Ascending aorta (tissue), 2 donors: ENCODE measurements around the gene POU2F3. TPM values are rescaled to one million over a fixed set of nuclear protein-coding genes. Genes with fewer than 3 reads are reported as not detected.

ENCODE experiments used
- DNase-seq, 2 donors: peaks; one replicate each; pipeline ENCODE4 v3.0.0-alpha.2; 2019; ENCODE audit warnings: low spot score in 2 of 2
- H3K27ac ChIP-seq, 2 donors: fragments of 200-600 bp; sonication (generic); one replicate each; pipeline ENCODE4 v1.5.1; 2016 to 2017; ENCODE audit warnings: mild to moderate bottlenecking in 1 of 2
- H3K27me3 ChIP-seq: fragments of 200-600 bp; sonication (generic); one replicate; pipeline ENCODE4 v1.5.1; 2017
- H3K36me3 ChIP-seq, 2 donors: fragments of 200-600 bp; sonication (generic); one replicate each; pipeline ENCODE4 v1.5.1; 2016
- H3K4me1 ChIP-seq, 2 donors: fragments of 200-600 bp; sonication (generic); one replicate each; pipeline ENCODE4 v1.5.1; 2016 to 2017; ENCODE audit warnings: mild to moderate bottlenecking in 1 of 2
- H3K4me3 ChIP-seq, 2 donors: fragments of 200-600 bp; sonication (generic); one replicate each; pipeline ENCODE4 v1.5.1; 2016 to 2017; ENCODE audit warnings: mild to moderate bottlenecking in 1 of 2
- H3K9me3 ChIP-seq, 2 donors: fragments of 200-600 bp; sonication (generic); one replicate each; pipeline ENCODE4 v1.5.1; 2016
- CTCF ChIP-seq, 3 experiments: fragments of 200-600 bp in 2 of 3; fragments of 450-650 bp in 1 of 3; sonication (generic) in 2 of 3; IDR thresholded peaks; one replicate each; pipeline ENCODE4 v1.5.1; 2016 to 2019; ENCODE audit warnings: antibody characterized with exemption in 3 of 3, mild to moderate bottlenecking in 1 of 3, moderate library complexity in 1 of 3
- intact Hi-C: fragments of 100-400 bp; cut with DNase I; formaldehyde crosslinking; loops from one replicate; pipeline ENCODE4 v1.15.1; 2023
- total RNA-seq: library from RNA; depleted of rRNA; stranded (reverse); fragments of >200 nt; gene quantifications from one replicate; pipeline ENCODE4 v1.1.0, GENCODE V29; 2016

POU2F3 gene
- total RNA-seq, 1 donor from 2014 or later: not detected

GRCh38 chr11:120229451-120230424 lies 10.2 kb upstream of the POU2F3 start:
- Histone ChIP-seq H3K36me3 (no peaks in the 10 kb centered on the region), H3K4me3 (no peak overlapping the region), H3K27ac (no peak overlapping the region), H3K4me1 (no peaks in the 10 kb centered on the region), H3K9me3 (no peaks in the 10 kb centered on the region), H3K27me3 (no peaks in the 10 kb centered on the region)
- intact Hi-C loops: loop anchor here (1.0 kb wide), 1 partner anchor 57 kb away; no protein-coding TSS in a partner anchor
- no peak for DNase-seq
- peak; percentile 41 to 63 (median 50) for TF ChIP-seq CTCF (IDR thresholded peaks at IDR 0.05)

DNA sequence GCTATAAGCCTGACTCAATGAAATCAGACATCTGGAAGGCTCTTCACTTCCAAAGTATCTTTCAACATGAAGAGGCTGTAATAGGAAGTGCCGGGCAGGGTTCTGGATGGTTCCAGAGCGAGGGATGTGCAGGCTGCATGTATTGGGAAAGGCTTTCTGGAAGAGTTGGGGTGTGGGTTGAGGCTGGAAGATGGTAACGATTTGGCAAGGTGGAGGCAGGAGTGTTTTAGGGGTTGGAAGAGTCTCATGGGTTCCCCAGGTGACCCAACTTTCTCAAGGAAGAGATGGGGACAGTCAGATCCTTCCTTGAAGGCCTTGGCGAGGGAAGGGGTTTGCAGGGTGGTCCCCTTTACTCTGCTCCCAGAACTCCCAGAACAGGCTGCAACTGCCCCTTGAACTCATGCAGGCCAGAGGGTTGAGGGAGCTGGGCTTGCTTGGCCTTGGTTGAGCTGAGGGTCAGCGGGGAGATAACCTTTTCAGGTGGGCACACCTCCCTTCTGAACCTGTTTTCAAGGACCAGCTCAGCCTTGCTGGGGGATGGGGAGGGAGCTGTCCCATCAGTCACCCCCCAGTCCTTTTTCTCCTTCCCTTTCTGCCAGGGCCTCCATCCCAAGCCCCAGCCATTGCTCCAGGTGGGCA lies 9.4 kb upstream of the POU2F3 start:
- Histone ChIP-seq H3K4me3 (no peak overlapping the region), H3K36me3 (no peaks in the 10 kb centered on the region), H3K27me3 (no peaks in the 10 kb centered on the region), H3K9me3 (no peaks in the 10 kb centered on the region), H3K27ac (no peak overlapping the region), H3K4me1 (no peaks in the 10 kb centered on the region)
- intact Hi-C loops: no loop called here
- no peak for TF ChIP-seq CTCF (IDR thresholded peaks at IDR 0.05)
- DNase-seq: no peak

- intact Hi-C loops: no loop called here
- TF ChIP-seq CTCF (IDR thresholded peaks at IDR 0.05): no peak
- no peak overlapping the region for H3K27ac ChIP-seq
- DNase-seq: no peak
- H3K27me3 ChIP-seq: no peaks in the 10 kb centered on the region
- H3K4me1 ChIP-seq: no peaks in the 10 kb centered on the region
- H3K36me3 ChIP-seq: no peaks in the 10 kb centered on the region
- H3K4me3 ChIP-seq: no peak overlapping the region
- H3K9me3 ChIP-seq: no peaks in the 10 kb centered on the region
These were observed 8.0 kb upstream of the POU2F3 start for GRCh38 chr11:120231963-120232362.

DNA sequence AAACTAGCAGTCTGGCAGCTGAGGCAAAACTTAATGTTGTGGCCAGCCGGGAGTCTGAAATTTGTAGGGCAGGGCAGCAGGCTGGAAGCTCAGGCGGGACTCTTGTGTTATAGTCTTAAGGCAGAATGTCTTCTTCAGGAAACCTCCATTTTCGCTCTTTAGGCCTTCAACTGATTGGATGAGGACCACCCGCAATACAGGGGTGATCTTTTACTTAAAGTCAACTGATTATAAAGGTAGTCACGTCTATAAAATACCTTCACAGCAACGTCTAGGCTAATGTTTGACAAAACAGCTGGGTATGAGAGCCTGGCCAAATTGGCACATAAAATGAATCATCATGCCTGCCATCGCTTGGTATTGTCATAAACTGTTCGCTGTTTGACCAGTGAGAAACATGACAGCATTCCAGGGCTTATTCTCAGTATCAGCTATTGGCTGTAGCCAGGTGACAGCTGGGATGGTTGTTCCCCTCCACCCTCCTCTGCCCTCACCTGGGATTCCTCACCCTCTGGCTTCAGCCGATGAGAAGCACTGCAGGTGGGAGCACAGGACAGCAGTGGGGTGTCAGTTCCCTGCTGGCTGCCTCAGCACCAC lies 6.6 kb upstream of the POU2F3 start:
- Histone ChIP-seq H3K27ac (no peak overlapping the region), H3K27me3 (no peaks in the 10 kb centered on the region), H3K9me3 (no peaks in the 10 kb centered on the region), H3K36me3 (no peaks in the 10 kb centered on the region), H3K4me3 (no peak overlapping the region), H3K4me1 (no peaks in the 10 kb centered on the region)
- no peak for TF ChIP-seq CTCF (IDR thresholded peaks at IDR 0.05)
- DNase-seq: no peak
- intact Hi-C loops: no loop called here

- Histone ChIP-seq H3K9me3 (no peaks in the 10 kb centered on the region), H3K27ac (no peak overlapping the region), H3K4me3 (no peak overlapping the region), H3K27me3 (peaks cover 4% of the 10 kb centered on the region), H3K36me3 (no peaks in the 10 kb centered on the region), H3K4me1 (no peaks in the 10 kb centered on the region)
- peak; percentile 60 to 83 (median 64) for TF ChIP-seq CTCF (IDR thresholded peaks at IDR 0.05)
- intact Hi-C loops: loop anchor here (1.0 kb wide), 1 partner anchor 65 kb away; no protein-coding TSS in a partner anchor
- DNase-seq: peak in 1 of 2 donors; percentile 75
These were observed 4.8 kb upstream of the POU2F3 start for GRCh38 chr11:120235024-120235628.
